Endothelial cell of umbilical vein (primary cell): Measurements from ENCODE around the gene PKNOX2. TPM values are rescaled to one million over a fixed set of nuclear protein-coding genes. Genes with fewer than 3 reads are reported as not detected.

ENCODE experiments used
- BruUV-seq: library from RNA; stranded (reverse); fragments of 400-500 nt; replicated peaks from 2 replicates; lab custom pipeline; 2021; lab: Mats Ljungman, UMichigan
- CTCF ChIA-PET: fragments of 300-600, 350-600 bp; sonication (Branson Sonifier 250); formaldehyde crosslinking; loops from one replicate; lab custom pipeline; 2021; ENCODE audit warnings: antibody characterized with exemption, inconsistent platforms; lab: Charles Lee
- POLR2A ChIA-PET: fragments of 300-600, 350-600 bp; sonication (Branson Sonifier 250); formaldehyde crosslinking; loops from one replicate; lab custom pipeline; 2021; ENCODE audit warnings: antibody characterized with exemption, inconsistent platforms; lab: Charles Lee
- DNase-seq: peaks from one replicate; pipeline ENCODE4 v3.0.0-alpha.2; 2011; ENCODE audit warnings: low read depth, low spot score
- FAIRE-seq: peaks from 2 replicates; lab custom pipeline; 2011; peaks lifted over from hg19 to GRCh38; lab: Jason Lieb, UNC
- H2AFZ ChIP-seq: 2 replicates; pipeline ENCODE4 v1.6.0; 2012; ENCODE audit warnings: low read depth, low read length, control low read depth, inconsistent platforms
- H3K27ac ChIP-seq: 2 replicates; pipeline ENCODE4 v1.5.1; 2011; ENCODE audit warnings: low read depth, mild to moderate bottlenecking, control low read depth, low read length, moderate library complexity; ENCODE audit not compliant: insufficient read depth
- H3K27me3 ChIP-seq, 2 experiments: 2 replicates each; pipeline versions ENCODE4 v1.6.0 to v1.6.1; 2011; ENCODE audit warnings: low read length in 2 of 2, mixed read lengths in 1 of 2; ENCODE audit not compliant: control insufficient read depth in 2 of 2, insufficient read depth in 2 of 2
- H3K36me3 ChIP-seq, 2 experiments: 2 replicates in 1 of 2; 3 replicates in 1 of 2; pipeline ENCODE4 v1.5.1; 2011; ENCODE audit warnings: low read length in 2 of 2, mild to moderate bottlenecking in 1 of 2, moderate library complexity in 1 of 2; ENCODE audit not compliant: control insufficient read depth in 2 of 2, insufficient read depth in 2 of 2; ENCODE audit errors: extremely low read depth in 1 of 2
- H3K4me1 ChIP-seq: 3 replicates; pipeline ENCODE4 v1.5.1; 2011; ENCODE audit warnings: mild to moderate bottlenecking, low read length; ENCODE audit not compliant: control insufficient read depth, insufficient read depth; ENCODE audit errors: extremely low read depth
- H3K4me2 ChIP-seq: 2 replicates; pipeline ENCODE4 v1.6.1; 2011; ENCODE audit warnings: low read length, control low read depth, mixed read lengths; ENCODE audit not compliant: insufficient read depth
- H3K4me3 ChIP-seq, 3 experiments: fragments of 200-600 bp in 1 of 3; sonication (generic), shearing (Covaris generic) in 1 of 3; replicated peaks in 1 of 3; 2 replicates each; pipeline ENCODE4 v1.5.1; 2011 to 2016; ENCODE audit warnings: control low read depth in 3 of 3, low read length in 3 of 3, mild to moderate bottlenecking in 2 of 3, inconsistent platforms in 1 of 3, low read depth in 1 of 3, moderate library complexity in 1 of 3; ENCODE audit not compliant: insufficient read depth in 1 of 3
- H3K79me2 ChIP-seq: 2 replicates; pipeline ENCODE4 v1.6.0; 2012; ENCODE audit warnings: low read length, inconsistent platforms; ENCODE audit not compliant: control insufficient read depth, insufficient read depth
- H3K9ac ChIP-seq: replicated peaks from 2 replicates; pipeline ENCODE3; 2011; ENCODE audit warnings: low read length, control low read depth; ENCODE audit not compliant: insufficient read depth; ENCODE audit errors: extremely low read depth
- H3K9me1 ChIP-seq: replicated peaks from 3 replicates; pipeline ENCODE4 v1.6.0; 2011; ENCODE audit warnings: mild to moderate bottlenecking, low read length; ENCODE audit not compliant: control insufficient read depth, insufficient read depth; ENCODE audit errors: extremely low read depth
- H3K9me3 ChIP-seq: replicated peaks from 2 replicates; pipeline ENCODE4 v1.5.1; 2012; ENCODE audit warnings: low read length, inconsistent platforms; ENCODE audit not compliant: control insufficient read depth, insufficient read depth
- H4K20me1 ChIP-seq: replicated peaks from 2 replicates; pipeline ENCODE3; 2011; ENCODE audit warnings: mild to moderate bottlenecking, low read length; ENCODE audit not compliant: control insufficient read depth, insufficient read depth; ENCODE audit errors: extremely low read depth
- EZH2 ChIP-seq: IDR thresholded peaks from 2 replicates; pipeline ENCODE4 v1.6.1; 2012; ENCODE audit warnings: borderline replicate concordance, low read depth, mild to moderate bottlenecking, moderate library complexity, low read length, inconsistent platforms; ENCODE audit not compliant: severe bottlenecking
- FOS ChIP-seq: IDR thresholded peaks from 2 replicates; pipeline ENCODE4 v1.6.1; 2011; ENCODE audit warnings: mild to moderate bottlenecking, low read length, moderate library complexity, borderline replicate concordance; ENCODE audit not compliant: insufficient read depth
- GATA2 ChIP-seq: IDR thresholded peaks from 2 replicates; pipeline ENCODE4 v1.7.0; 2011; ENCODE audit warnings: low read depth, mild to moderate bottlenecking, moderate library complexity, mixed read lengths, low read length; ENCODE audit not compliant: insufficient read length, insufficient read depth
- JUN ChIP-seq: IDR thresholded peaks from 2 replicates; pipeline ENCODE4 v1.6.1; 2011; ENCODE audit warnings: borderline replicate concordance, low read depth; ENCODE audit not compliant: insufficient read length, insufficient read depth
- MYC ChIP-seq: IDR thresholded peaks from one replicate; pipeline ENCODE4 v1.6.1; 2011; ENCODE audit warnings: mild to moderate bottlenecking, low read depth, low read length
- POLR2A ChIP-seq: IDR thresholded peaks from 2 replicates; pipeline ENCODE4 v1.6.1; 2012; ENCODE audit warnings: low read depth, mild to moderate bottlenecking, control low read depth, low read length
- POLR2AphosphoS5 ChIP-seq: IDR thresholded peaks from 2 replicates; pipeline ENCODE4 v1.6.1; 2012; ENCODE audit warnings: low read depth, mild to moderate bottlenecking, control low read depth, low read length, moderate library complexity; ENCODE audit not compliant: insufficient read depth
- dilution Hi-C: fragments of 300-500 bp; cut with MboI; formaldehyde crosslinking; loops from one replicate; pipeline ENCODE4 v1.15.0; 2019; ENCODE audit warnings: low sequenced_read_pairs; ENCODE audit not compliant: extremely low pct_ligation_motif_present
- intact Hi-C: fragments of 100-400 bp; cut with micrococcal nuclease; formaldehyde crosslinking; loops from one replicate; pipeline ENCODE4 v1.10.0; 2022
- polyA plus RNA-seq, 4 experiments: library from polyadenylated mRNA; depleted of rRNA in 3 of 4; stranded (reverse) in 3 of 4; unstranded in 1 of 4; fragments of >200 nt; gene quantifications; 2 replicates each; pipeline versions ENCODE4 v1.2.1 to v1.2.3, GENCODE V29; 2011 to 2012; ENCODE audit warnings: missing spikeins in 1 of 4
- total RNA-seq: library from RNA; stranded (reverse); gene quantifications from 2 replicates; pipeline ENCODE4 v1.2.3, GENCODE V29; 2021
- TF ChIP-seq, protein P1 (sequence below): IDR thresholded peaks from 2 replicates; pipeline ENCODE4 v1.6.1; 2011; ENCODE audit not compliant: insufficient read depth, insufficient read length
- TF ChIP-seq, protein P2 (sequence below), 2 donors: IDR thresholded peaks; 1 replicate in 1 of 2; 2 replicates in 1 of 2; pipeline ENCODE4 v1.5.1; 2011; ENCODE audit warnings: low read length in 2 of 2, mild to moderate bottlenecking in 2 of 2, moderate library complexity in 2 of 2, control low read depth in 1 of 2, inconsistent platforms in 1 of 2, low read depth in 1 of 2; ENCODE audit not compliant: insufficient read depth in 1 of 2; ENCODE audit errors: extremely low read depth in 1 of 2

PKNOX2 gene
- total and polyA plus RNA-seq, 2 donors (not counting 3 experiments of a cell fraction or from before 2014, with no cell fraction given): 0.11 to 0.91 TPM

DNA sequence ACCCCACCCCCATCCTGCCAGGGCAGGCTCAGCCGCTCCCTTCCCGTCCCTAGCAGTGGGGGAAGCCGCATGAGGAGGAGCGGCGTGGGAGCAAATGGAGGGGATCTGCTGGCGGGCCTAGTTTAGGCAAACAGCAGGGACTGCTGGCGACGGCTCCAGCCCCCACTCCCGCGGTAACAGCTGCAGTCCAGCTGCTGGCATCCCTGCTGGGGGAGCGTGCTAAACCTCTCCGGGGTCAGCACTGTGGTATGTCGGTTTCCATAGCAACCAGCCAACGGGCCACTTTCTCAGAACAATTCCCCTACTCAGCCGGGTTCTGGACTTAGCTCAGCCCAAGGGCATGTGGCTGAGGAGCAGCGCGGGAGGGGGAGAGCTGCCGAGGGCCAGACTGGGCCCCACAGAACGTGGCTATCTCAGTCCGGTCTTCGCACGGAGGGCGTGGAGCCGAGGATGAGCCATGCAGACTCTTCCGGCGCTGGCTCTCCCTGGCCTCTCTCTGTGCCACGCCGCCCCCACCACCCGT lies 98.8 kb downstream of the PKNOX2 start:
- intact Hi-C loops: loop anchor here (5.0 kb wide), 1 partner anchor 84 kb away; no protein-coding TSS in a partner anchor
- Histone ChIP-seq H3K9me3 (no peaks in the 10 kb centered on the region), H3K4me1 (no peaks in the 10 kb centered on the region), H3K27ac (no peak overlapping the region), H3K9me1 (no peaks in the 10 kb centered on the region), H2AFZ (no peak overlapping the region), H3K27me3 (peaks cover 13 to 29% of the 10 kb centered on the region in 2 experiments), H3K4me2 (no peak overlapping the region), H3K79me2 (no peaks in the 10 kb centered on the region), H3K9ac (no peak overlapping the region), H3K4me3 (no peak overlapping the region), H3K36me3 (no peaks in the 10 kb centered on the region), H4K20me1 (no peaks in the 10 kb centered on the region)
- TF ChIP-seq FOS (no peak), POLR2AphosphoS5 (no peak), POLR2A (no peak), MYC (no peak), GATA2 (no peak), JUN (no peak), EZH2 (no peak)
- TF ChIP-seq, protein P1, sequence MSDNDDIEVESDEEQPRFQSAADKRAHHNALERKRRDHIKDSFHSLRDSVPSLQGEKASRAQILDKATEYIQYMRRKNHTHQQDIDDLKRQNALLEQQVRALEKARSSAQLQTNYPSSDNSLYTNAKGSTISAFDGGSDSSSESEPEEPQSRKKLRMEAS: no peak
- TF ChIP-seq, protein P2, sequence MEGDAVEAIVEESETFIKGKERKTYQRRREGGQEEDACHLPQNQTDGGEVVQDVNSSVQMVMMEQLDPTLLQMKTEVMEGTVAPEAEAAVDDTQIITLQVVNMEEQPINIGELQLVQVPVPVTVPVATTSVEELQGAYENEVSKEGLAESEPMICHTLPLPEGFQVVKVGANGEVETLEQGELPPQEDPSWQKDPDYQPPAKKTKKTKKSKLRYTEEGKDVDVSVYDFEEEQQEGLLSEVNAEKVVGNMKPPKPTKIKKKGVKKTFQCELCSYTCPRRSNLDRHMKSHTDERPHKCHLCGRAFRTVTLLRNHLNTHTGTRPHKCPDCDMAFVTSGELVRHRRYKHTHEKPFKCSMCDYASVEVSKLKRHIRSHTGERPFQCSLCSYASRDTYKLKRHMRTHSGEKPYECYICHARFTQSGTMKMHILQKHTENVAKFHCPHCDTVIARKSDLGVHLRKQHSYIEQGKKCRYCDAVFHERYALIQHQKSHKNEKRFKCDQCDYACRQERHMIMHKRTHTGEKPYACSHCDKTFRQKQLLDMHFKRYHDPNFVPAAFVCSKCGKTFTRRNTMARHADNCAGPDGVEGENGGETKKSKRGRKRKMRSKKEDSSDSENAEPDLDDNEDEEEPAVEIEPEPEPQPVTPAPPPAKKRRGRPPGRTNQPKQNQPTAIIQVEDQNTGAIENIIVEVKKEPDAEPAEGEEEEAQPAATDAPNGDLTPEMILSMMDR (IDR thresholded peaks at IDR 0.05; ENCODE audit: extremely low read depth in 1 of 2, insufficient read depth in 1 of 2, low read depth in 1 of 2, low read length in 2 of 2): no peak
- ChIA-PET CTCF (interaction anchor here (1.8 kb wide), 1 partner anchor 83 kb away, joined by 12 read pairs; no protein-coding TSS in a partner anchor), POLR2A (no interaction called here)
- DNase-seq (peak; percentile 53), FAIRE-seq (no peak)
- BruUV-seq: no TSS peak
- dilution Hi-C loops: no loop called here
